GM04504 (cell line): ENCODE measurements around the gene CEMP1.
"Not testable (repeated sequence)": the region's sequence is repeated elsewhere in the genome, so short reads cannot be mapped to it uniquely, and the experiment has no call there.

Experiments
- DNase-seq: peaks from one replicate; pipeline ENCODE4 v3.0.0-alpha.2; 2012; ENCODE audit warnings: low read depth

CEMP1 gene, protein sequence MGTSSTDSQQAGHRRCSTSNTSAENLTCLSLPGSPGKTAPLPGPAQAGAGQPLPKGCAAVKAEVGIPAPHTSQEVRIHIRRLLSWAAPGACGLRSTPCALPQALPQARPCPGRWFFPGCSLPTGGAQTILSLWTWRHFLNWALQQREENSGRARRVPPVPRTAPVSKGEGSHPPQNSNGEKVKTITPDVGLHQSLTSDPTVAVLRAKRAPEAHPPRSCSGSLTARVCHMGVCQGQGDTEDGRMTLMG

DNA sequence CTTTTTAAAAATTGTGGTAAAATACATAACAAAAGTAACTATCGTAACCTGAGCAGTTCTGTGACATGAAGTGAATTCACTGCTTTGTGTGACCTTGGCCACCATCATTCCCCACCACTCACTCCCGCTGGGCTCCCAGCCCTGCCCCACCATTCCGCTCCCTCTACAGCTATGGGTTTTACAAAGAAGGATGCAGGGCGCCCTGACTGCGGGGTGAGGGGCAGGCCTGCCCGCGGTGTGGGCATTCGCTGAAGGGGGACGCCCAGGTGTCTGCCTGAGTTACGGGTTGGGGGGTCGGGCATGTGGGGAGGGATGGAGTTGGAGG is at the start of gene CEMP1:
Gene CEMP1 (minus strand): TSS at position 38 of the 325 bp plus-strand sequence. CDS start 335 bp downstream, outside the sequence.
- no peak for DNase-seq

DNA sequence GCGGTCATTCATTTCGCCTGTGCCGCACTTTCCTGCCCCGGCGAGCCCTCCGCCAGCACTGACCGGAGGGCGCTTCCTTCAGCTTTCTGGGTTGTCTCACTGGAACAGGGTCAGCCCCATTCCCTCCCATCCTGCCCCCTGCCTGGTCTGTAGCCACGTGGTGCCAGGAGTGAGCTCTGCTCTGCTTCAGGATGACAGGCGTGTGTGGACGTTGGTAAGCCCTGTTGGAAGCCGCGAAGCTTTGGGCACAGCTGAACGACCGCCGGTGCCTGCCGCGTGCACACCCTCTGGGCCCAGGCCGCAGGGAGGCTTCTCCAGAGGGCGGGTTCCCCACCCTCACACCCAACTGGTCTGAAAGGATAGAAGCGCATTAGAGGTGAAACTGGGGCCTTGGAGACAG is 49.6 kb upstream of the CEMP1 start:
- not testable (repeated sequence) for DNase-seq

DNA sequence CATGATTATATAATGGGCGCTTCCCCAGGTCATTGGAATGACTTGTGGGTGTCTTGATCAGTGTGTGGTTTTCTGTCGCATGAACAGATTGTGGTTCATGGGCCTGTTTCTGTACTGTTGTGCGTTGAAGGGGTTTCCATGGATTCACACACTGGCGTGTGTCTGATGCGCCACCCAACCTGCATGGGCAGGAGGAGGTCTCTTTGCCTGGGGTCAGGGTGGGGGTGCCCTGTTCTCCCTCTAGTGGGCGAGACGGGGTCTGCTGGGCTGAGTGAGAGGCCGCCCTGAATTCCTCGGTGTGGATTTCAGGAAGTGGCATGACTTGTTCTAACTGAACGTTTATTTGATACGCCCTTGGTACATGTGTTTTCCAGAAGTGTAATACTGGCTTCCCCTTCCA is 48.9 kb upstream of the CEMP1 start:
- not testable (repeated sequence) for DNase-seq

DNA sequence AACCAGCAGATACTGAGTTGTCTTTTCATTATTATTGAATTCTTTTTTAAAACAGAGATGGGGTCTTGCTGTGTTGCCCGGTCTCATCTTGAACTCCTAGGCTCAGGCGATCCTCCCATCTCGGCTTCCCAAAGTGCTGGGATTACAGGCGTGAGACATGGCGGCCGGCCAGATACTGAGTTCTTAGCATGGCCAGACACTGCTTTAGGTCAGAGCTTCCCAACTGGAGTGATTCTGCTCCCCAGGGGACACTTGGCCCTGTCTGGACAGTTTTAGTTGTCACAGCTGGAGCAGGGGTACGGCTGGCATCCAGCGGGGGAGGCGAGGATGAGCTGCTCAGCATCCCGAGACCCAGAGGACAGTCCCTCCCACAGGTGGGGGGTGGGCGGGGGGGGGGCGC is 47.7 kb upstream of the CEMP1 start:
- DNase-seq = not testable (repeated sequence)

DNA sequence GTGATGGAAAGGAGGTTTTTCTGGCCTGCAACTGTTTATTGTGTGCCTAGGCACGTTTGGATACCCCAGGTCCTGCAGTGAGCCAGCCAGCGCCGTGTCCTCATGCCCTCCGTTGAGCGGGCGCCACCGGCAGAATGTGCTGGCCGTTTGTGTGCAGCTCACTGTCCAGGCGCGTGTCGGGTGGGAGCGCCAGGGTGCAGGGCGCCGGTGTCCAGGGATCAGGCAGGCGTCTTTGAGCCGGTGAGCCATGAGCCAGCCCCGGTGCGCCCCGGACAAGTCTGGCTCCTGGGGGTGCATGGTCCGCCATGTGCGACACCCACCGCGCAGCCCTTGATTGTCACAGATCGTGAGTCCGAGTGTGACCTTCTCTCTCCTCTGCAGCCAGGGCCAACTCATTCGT is 45.8 kb upstream of the CEMP1 start:
- DNase-seq = not testable (repeated sequence)

DNA sequence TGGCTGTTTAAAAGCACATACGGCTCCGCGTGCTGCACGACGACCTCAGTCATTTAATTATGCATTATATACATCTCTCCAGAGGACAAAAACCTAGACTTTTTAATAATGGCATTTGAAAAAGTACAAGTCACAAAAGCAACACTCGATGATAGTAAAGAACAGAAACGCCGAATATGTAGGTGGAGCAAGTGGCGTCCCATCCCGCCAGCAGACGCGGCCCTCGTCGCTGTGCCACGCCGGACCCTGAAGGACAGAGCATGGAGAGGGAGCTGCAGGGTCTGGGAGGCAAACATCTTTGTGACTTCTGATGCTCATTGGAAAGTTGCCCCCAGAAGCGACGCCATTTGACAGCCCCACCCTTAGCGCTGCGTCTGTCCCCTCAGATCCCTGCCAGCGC is 44.6 kb upstream of the CEMP1 start:
- DNase-seq = not testable (repeated sequence)

DNA sequence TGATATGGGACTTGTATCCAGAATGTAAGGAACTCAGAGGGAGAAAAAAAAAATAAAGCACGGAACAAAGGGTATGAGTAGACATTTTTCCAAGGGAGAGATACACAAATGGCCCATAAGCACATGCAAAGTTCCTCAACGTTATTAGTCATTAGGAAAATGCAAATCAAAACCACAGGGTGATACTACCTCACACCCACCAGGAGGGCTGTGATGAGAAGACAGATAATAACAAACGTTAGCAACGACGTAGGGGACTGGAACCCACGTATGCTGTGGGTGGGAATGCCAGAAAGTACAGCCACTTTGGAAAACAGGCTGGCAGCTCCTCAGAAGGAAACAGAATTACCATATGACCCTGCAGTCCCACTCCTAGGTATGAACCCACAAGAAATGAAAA is 41.5 kb upstream of the CEMP1 start:
- DNase-seq = not testable (repeated sequence)

DNA sequence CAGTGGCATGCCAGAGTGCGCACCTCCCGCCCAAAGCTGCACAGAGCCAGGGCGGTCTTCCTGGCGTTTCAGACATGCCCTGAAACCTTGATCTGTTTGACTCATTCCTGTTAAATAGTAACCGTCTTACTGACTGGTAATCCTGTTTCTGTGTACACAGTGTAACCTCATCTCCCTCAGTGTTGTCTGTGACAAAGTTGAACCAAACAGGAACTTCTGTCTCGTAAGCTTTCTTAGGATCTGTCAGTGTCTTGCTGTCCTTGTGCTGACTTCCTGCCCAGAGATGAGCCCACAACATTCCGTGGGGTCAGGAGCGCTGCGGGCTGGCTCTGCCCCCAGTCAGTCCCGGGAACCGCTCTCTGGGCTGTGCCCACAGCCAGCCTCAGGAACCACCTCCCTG is 37.4 kb upstream of the CEMP1 start:
- DNase-seq = not testable (repeated sequence)

DNA sequence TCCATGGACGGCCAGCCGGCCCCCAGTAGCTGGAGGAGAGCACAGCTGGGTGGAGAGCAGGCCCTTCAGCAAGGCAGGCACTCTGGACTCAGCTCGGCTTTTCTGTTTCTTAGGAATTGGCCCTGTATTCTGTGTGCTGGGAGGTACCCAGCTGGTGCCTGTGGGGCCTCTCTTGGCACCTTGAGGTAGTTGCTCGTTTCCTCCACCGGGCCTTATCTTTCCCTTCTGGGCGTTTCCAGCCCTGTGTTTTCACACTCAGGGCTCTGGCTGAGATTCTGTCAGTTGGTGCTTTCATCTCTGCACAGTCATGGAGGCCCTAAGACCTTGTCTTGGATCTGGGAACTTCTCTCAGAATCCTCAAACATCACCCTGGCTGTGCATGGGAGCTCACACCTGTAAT is 36.3 kb upstream of the CEMP1 start:
- not testable (repeated sequence) for DNase-seq

DNA sequence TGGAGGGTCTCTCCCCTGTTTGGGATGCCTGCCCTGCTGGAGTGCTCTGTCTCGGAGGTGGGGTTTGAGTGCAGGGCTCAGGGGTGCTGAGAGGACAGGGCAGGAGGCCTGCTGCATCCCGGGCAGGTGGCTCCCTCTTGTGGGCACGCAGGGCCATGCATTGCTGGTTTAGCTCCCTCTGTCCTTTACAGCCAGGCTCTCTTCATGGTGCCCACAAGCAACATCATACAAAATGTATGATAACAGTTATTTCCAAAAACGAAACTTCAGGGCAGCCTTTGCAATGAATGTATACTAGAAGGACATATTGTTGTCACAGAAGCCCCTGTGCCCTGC is 29.6 kb upstream of the CEMP1 start:
- not testable (repeated sequence) for DNase-seq

DNA sequence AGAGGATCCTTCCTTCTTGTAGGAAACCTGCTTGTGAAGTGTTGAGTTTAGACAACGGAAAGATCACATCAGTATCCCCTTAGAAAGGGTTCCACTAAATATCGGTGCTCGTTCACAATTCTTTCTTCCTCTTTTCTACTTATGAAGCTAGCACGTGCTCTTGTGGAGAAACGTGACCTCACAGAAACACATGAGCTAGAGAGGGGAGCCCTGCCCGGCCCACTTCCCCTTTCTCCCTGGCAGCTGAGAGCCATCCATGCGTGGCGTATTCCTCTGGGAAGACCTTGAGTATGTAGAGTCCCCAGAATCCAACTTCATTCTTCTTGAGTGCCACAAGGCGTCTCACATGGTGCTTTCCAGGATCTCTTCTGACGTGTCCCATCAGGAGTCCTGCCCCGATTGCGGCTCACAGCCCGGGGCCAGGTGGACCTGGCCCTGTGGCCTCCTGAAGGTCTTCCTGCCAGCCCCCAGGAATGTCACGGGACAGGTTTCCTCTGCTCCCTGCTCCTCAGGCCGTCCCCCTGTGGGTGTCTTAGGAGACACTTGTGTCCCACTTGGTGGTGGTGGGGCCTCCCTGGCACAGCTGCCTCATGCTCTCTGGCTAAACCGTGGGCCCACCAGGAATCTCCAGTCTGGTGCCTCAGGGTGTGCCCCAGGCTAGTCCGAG is 29.1 kb upstream of the CEMP1 start:
- not testable (repeated sequence) for DNase-seq

DNA sequence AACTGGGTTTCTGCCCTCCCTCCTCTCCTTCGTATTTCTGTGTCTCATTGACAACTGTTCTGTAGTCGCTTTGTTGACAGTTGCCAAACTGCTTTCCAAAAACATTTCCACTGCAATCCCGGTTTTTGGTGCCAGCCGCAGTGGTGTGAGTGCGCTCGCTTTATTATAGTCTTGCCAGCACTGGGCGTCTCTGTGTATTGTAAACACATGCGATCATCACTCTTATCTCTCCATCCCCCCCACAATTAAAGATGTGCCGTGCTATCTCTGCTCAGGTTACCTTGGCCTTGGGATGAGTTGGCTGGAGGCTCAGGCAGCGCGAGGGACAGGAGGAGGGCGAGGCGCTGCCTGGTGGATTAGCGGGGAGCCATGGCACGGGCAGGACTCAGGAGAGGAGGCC is 25.9 kb upstream of the CEMP1 start:
- not testable (repeated sequence) for DNase-seq

DNA sequence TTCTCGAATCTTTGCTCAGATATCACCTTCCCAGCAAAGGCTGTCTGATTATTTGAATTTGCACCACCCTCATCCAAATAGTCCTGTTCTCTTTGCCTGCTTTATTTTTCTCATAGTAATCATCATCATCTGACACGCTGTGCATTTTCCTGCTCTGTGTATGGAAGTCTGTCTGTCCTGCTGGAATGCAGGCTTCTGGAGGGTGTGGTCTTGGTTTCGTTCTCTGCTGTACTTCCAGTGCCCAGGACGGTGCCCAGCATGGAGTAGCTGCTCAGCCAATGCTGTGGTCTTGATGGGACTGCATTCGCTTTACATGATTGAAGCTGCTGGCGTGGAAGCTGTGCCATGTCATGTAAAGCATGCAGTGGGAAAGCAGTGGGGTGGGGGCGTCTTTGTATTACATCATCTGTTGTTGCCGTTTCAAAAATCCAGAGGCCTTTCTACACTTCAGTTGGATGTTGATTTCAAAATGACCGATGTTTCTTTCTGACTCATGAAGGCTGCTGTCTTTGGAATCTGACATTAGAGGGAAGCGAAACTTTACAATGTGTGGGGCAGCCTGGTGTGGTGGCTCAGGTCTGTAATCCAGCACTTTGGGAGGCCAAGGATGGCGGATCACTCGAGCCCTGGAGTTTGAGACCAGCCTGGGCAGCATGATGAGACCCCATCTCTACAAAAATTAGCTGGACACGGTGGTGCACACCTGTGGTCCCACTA is 23.7 kb upstream of the CEMP1 start:
- DNase-seq = not testable (repeated sequence)

DNA sequence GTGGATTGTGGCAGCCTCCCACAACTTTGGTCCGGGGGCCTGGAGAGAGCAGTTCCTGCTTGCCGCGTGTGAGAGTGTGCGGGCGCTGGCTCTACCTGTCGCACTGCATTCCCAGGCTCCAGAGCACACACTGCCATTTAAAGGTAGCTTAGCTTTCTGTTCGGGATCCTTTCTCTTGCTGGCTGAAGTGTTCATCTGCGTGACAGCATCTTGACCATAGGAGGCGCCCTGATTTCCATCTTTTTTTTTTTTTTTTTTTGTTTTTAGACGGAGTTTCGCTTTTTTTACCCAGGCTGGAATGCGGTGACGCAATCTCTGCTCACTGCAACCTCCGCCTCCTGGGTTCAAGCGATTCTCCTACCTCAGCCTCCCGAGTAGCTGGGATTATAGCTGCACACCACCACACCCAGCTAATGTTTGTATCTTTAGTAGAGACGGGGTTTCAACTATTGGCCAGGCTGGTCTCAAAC is 20.2 kb upstream of the CEMP1 start:
- not testable (repeated sequence) for DNase-seq

DNA sequence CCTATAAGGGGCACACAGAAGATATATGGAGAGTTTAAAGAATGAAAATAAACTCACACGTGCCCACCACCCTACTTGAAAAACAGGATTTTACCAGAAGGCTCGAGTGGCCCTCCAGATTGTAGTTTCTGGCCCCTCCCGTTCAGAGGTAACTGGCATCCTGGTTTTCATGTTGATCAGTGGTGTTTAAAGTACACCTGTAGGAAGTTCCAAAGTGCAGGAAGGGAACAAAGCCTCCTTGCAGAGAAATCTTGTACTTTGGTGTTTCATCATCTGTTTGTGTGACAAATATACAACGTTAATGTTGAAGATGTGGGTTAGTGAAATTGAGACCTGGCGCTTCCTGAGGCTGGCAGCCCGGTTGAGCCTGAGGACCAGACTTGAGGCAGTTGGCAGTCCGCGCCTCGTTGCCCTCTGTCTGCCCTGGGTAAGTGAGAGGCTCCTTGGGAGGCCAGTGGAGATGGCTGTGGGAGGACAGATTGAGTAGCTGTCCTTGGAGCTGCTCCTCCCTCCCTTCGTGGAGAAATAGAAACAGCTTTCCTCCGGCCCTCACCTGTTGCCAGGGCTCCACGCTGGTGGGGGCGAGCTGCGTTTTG is 19.2 kb upstream of the CEMP1 start:
- not testable (repeated sequence) for DNase-seq

DNA sequence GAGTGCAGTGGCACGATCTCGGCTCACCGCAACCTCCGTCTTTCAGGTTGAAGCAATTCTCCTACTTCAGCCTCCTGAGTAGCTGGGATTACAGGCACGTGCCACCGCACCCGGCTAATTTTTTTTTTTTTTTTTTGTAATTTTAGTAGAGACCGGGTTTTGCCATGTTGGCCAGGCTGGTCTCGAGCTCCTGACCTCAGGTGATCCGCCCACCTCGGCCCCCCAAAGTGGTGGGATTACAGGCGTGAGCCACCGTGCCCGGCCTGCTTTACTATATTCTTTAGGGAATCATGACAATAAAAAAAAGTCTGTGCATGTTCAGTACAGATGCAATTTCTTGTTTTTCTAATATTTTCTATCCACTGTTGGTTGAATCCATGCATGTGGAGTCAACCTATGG is 12.6 kb upstream of the CEMP1 start:
- DNase-seq = not testable (repeated sequence)

DNA sequence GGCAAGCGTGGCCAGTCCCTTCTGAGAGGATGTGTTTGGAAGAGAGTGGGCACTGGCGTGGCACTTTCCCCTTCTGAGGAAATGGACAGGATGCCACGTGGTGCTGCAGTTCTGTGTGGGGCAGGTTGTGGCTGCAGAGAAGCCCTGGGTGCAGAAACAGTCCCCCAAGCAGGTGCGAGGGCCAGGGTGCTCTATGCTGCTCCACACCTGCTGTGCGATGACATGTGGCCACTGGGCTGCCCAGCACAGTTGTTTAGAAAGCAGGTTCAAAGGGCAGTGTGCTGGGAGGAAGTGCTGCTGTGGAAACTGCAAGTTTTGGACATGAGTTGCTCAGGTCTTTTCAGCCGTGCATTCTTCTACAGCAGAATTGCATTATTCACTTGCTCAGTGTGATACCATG is 10.2 kb upstream of the CEMP1 start:
- DNase-seq = not testable (repeated sequence)

DNA sequence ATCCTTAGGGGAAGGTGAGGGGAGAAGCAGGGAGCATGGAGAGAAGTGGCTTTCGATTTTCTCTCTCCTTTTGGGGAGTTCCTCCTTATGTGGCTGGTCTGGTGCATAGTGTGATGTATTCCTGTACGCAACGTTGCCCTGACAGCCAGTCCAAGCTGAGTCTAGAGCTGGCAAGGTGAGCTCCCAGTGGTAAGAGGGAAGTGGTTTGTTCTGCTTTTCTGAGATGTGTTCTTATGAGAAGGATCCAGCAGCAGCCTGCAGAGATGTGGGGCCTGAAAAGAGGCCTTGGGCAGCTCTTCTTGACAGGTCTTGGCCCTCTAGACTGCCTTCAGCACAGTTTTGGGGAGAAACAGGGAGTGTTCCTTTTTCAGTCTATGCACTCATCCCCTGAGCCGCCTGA is 9.7 kb upstream of the CEMP1 start:
- DNase-seq = not testable (repeated sequence)

DNA sequence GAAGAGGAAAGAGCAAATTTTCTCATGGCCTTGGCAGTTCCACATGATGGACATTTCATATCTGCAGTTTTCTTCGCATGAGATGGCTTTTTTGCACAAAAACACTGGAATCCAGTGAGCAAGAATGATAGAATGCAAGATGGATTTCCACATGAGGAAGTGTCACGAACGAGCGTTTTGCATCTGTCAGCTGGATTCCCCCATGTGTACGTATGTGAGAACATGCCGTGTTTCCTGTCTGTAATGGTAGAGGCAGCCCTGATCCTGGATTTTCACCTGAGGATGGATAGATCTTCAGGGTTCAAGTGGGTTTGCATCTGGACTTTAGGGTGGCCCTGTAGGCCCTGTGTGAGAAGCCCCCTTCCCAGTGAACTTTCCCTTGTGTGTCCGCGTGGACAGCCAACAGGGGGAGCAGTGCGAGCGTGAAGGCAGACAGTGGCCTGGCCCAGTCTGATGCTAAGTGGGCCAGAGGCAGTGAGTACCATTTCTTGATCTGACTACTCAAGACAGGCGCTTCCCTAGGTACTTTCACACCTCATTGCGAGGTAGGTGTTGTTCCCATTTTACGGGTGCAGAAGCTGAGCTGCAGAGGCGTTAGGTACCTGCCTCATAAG is 8.7 kb upstream of the CEMP1 start:
- not testable (repeated sequence) for DNase-seq

DNA sequence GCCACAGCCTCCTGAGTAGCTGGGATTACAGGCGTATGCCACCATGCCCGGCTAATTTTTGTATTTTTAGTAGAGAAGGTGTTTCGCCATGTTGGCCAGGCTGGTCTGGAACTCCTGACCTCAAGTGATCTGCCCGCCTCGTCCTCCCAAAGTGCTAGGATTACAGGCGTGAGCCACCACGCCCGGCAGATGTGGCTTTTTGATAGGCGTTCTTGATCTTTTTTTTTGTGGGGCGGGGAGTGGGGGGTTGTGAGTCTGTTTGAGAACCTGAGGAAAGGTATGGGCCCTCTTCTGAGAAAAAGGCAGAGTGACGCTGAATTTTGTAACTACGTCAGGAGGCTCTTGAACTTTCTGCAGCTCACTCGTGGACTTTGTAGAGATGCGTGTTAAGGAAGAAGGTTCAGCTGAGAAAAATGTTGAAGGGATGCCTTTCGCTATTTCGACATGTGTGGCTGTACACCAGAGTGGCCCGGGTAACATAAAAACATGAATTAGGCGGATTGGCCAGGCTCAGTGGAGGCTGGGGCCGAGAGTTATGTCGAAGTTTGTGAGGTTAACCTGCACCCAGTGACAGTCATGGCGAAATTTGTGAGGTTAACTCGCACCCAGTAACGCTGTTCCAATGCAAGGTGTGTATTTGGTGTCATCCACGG is 8.1 kb upstream of the CEMP1 start:
- DNase-seq = not testable (repeated sequence)

DNA sequence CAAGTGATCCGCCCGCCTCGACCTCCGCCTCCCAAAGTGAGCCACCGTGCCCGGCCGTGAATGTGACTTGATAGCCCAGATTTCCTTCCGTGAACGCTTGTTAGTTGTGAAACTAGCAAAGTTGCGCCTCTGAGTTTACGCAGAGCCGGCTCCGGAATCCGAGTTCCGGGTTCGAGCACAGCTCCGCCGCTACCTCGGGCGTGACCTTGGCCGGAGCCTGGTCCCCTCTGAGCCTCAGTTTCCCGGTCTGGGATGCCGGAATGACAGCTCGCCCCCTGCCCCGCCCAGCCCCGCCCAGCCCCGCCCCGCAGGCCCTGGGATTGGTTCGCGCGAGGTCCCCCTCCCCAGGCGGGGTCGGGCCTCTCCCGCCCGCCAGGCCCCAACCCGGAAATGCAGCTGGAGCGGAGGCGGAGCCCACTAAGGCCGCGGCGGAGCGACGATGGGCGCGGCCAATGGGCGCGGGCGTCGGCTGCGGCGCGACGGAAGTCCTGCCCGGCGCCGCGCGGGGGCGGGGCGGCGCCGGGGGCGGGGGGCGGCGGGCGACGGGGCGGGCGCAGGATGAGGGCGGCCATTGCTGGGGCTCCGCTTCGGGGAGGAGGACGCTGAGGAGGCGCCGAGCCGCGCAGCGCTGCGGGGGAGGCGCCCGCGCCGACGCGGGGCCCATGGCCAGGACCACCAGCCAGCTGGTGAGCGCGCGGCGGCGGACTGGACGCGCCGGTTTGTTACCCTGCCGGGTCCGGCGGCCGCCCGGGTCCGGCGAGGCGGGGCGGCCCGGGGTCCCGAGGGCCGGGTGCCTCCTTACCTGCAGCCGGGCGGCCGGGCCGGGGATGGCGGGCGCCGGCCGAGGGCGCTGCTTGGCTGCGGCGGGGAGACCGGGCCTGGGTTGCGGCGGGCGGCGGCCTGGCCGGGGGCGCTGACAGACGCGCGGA is 6.5 kb upstream of the CEMP1 start, which contains the start of gene PDPK1:
Gene PDPK1 (plus strand): TSS at position 571 of the 929 bp plus-strand sequence. CDS start 92 bp downstream, at position 663.
- peak; percentile 90 for DNase-seq
